HEK293T (cell line): ENCODE measurements around the gene MPV17L2.
"Not testable (repeated sequence)": the region's sequence is repeated elsewhere in the genome, so short reads cannot be mapped to it uniquely, and the experiment has no call there.

Source experiments
- ELF4 ChIP-seq: fragments of 450-650 bp; IDR thresholded peaks from 2 replicates; pipeline ENCODE4 v1.6.1; 2017; ENCODE audit warnings: antibody characterized with exemption
- FOXA1 ChIP-seq: fragments of 450-650 bp; IDR thresholded peaks from 2 replicates; pipeline ENCODE4 v1.6.1; 2016; ENCODE audit warnings: mild to moderate bottlenecking
- FOXM1 ChIP-seq: fragments of 450-650 bp; IDR thresholded peaks from 2 replicates; pipeline ENCODE4 v1.6.1; 2017; ENCODE audit warnings: mild to moderate bottlenecking, borderline replicate concordance
- NFRKB ChIP-seq: fragments of 450-650 bp; IDR thresholded peaks from 2 replicates; pipeline ENCODE4 v1.6.1; 2016; ENCODE audit warnings: mild to moderate bottlenecking, moderate library complexity
- PKNOX1 ChIP-seq: fragments of 450-650 bp; IDR thresholded peaks from 2 replicates; pipeline ENCODE4 v1.6.1; 2016
- SP1 ChIP-seq: fragments of 450-650 bp; IDR thresholded peaks from 2 replicates; pipeline ENCODE4 v1.6.1; 2017
- SUZ12 ChIP-seq: fragments of 450-650 bp; IDR thresholded peaks from 2 replicates; pipeline ENCODE4 v1.6.1; 2016; ENCODE audit warnings: mild to moderate bottlenecking

GRCh38 chr19:18209912-18210311 is 16.9 kb downstream of the MPV17L2 start:
- TF ChIP-seq FOXA1, PKNOX1, NFRKB, ELF4, SP1, SUZ12, FOXM1: not testable (repeated sequence)
